HCT116 (cell line): ENCODE data around the gene GRIK5.

ENCODE experiments used
- EGR1 ChIP-seq: IDR thresholded peaks from 2 replicates; pipeline ENCODE4 v1.6.1; 2012; ENCODE audit warnings: low read depth
- POLR2A ChIP-seq: IDR thresholded peaks from 2 replicates; pipeline ENCODE4 v1.7.0; 2011; ENCODE audit warnings: borderline replicate concordance; ENCODE audit not compliant: insufficient read depth, insufficient read length; ENCODE audit errors: extremely low read depth
- POLR2AphosphoS5 ChIP-seq: IDR thresholded peaks from 2 replicates; pipeline ENCODE4 v1.6.1; 2011; ENCODE audit warnings: mild to moderate bottlenecking, low read depth, low read length, moderate library complexity
- RAD21 ChIP-seq: IDR thresholded peaks from 2 replicates; pipeline ENCODE4 v1.6.1; 2012; ENCODE audit warnings: low read depth, mild to moderate bottlenecking
- ZNF274 ChIP-seq: fragments of 200-500 bp; sonication (Bioruptor generic); IDR thresholded peaks from 2 replicates; pipeline ENCODE4 v1.6.1; 2014; ENCODE audit warnings: mild to moderate bottlenecking, low read depth, low read length, inconsistent platforms
- TF ChIP-seq, protein P1 (sequence below): IDR thresholded peaks from 2 replicates; pipeline ENCODE4 v1.6.1; 2011; ENCODE audit warnings: mild to moderate bottlenecking, low read length, moderate library complexity; ENCODE audit not compliant: insufficient replicate concordance; ENCODE audit errors: extremely low read depth
- TF ChIP-seq, protein P2 (sequence below), 3 experiments: fragments of 200-600 bp in 1 of 3; sonication (generic) in 1 of 3; IDR thresholded peaks in 2 of 3; conservative IDR thresholded peaks in 1 of 3; 2 replicates each; pipeline ENCODE4 v1.5.1; 2012 to 2017; ENCODE audit warnings: low read depth in 2 of 3, low read length in 2 of 3, antibody characterized with exemption in 1 of 3, borderline replicate concordance in 1 of 3, control low read depth in 1 of 3, mild to moderate bottlenecking in 1 of 3, mixed read lengths in 1 of 3, mixed run types in 1 of 3, moderate library complexity in 1 of 3; ENCODE audit not compliant: insufficient read depth in 1 of 3

DNA sequence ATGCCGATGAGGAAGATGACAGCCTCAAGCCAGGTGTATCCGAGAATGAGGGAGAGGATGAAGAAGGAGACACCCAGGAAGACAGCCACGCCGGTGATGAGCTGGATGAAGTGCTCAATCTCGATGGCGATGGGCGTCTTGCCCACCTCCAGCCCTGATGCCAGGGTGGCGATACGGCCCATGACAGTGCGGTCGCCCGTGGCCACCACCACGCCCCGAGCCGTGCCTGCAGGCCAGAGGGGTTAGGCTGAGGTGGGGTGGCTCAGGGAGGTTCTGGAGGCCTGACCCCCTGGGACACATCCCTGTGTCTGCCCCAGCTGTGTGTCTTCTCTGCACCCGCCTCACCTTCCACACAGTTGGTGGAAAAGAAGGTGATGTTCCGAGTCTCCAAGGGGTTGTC lies 85.0 kb downstream of the GRIK5 start:
- TF ChIP-seq POLR2A (no peak), POLR2AphosphoS5 (no peak), EGR1 (no peak), ZNF274 (no peak), RAD21 (no peak)
- TF ChIP-seq, protein P1, sequence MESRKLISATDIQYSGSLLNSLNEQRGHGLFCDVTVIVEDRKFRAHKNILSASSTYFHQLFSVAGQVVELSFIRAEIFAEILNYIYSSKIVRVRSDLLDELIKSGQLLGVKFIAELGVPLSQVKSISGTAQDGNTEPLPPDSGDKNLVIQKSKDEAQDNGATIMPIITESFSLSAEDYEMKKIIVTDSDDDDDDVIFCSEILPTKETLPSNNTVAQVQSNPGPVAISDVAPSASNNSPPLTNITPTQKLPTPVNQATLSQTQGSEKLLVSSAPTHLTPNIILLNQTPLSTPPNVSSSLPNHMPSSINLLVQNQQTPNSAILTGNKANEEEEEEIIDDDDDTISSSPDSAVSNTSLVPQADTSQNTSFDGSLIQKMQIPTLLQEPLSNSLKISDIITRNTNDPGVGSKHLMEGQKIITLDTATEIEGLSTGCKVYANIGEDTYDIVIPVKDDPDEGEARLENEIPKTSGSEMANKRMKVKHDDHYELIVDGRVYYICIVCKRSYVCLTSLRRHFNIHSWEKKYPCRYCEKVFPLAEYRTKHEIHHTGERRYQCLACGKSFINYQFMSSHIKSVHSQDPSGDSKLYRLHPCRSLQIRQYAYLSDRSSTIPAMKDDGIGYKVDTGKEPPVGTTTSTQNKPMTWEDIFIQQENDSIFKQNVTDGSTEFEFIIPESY: no peak
- TF ChIP-seq, protein P2, sequence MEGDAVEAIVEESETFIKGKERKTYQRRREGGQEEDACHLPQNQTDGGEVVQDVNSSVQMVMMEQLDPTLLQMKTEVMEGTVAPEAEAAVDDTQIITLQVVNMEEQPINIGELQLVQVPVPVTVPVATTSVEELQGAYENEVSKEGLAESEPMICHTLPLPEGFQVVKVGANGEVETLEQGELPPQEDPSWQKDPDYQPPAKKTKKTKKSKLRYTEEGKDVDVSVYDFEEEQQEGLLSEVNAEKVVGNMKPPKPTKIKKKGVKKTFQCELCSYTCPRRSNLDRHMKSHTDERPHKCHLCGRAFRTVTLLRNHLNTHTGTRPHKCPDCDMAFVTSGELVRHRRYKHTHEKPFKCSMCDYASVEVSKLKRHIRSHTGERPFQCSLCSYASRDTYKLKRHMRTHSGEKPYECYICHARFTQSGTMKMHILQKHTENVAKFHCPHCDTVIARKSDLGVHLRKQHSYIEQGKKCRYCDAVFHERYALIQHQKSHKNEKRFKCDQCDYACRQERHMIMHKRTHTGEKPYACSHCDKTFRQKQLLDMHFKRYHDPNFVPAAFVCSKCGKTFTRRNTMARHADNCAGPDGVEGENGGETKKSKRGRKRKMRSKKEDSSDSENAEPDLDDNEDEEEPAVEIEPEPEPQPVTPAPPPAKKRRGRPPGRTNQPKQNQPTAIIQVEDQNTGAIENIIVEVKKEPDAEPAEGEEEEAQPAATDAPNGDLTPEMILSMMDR (IDR thresholded peaks at IDR 0.05 in 2 of 3, conservative IDR thresholded peaks at IDR 0.05 in 1 of 3; ENCODE audit: borderline replicate concordance in 1 of 3, insufficient read depth in 1 of 3, low read depth in 2 of 3, low read length in 2 of 3): no peak
